ENCODE results near the gene CES3.

Gene CES3

DNA sequence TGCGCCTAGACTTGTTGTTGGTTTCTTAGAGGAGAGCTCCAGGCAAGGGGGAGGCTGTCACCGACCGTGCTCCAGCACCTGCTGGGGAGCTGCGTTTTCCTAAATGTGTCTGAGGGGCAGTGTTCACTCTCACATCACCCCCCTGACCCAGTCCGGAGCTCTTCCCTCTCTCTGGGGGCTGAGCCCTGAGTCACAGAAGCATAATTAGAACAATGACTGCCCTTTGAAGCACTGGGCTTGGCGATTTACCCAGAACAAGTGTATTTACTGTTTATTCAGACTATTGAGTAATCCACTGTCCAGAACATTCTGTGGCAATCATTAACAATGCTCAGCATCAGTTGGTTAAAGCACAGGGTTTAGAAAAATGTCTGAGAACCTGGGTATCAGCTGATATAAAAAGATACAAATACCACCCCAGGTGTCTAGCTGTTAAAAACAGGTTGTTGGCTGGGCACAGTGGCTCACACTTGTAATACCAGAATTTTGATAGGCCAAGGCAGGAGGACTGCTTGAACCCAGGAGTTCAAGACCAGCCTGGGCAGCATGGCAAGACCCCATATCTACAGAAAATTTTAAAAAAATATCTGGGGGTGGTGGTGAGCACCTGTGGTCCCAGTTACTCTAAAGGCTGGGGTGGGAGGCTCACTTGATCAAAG is 35.4 kb downstream of the CES3 start:
- Histone ChIP-seq H3K4me2 (peak overlapping the region in 5 of 11 experiments; percentile 4 to 45 (median 36); a peak in 10 of 22 replicates), H3K27ac (no peak overlapping the region), H3K36me3 (no peaks in the 10 kb centered on the region), H3K4me3 (no peak overlapping the region), H4K20me1 (peaks cover 0 to 4% (median 0%) of the 10 kb centered on the region in 11 experiments; a peak in 4 of 22 replicates), H3K27me3 (peaks cover 0 to 6% (median 0%) of the 10 kb centered on the region in 11 experiments; a peak in 2 of 22 replicates), H3K9me3 (replicated peaks in 1 of 11) (no peaks in the 10 kb centered on the region), H3K4me1 (peaks cover 11 to 32% (median 24%) of the 10 kb centered on the region in 10 experiments), H3K9ac (no peak overlapping the region)
- no peak for TF ChIP-seq Cebpa-rat (IDR thresholded peaks at IDR 0.05)

DNA sequence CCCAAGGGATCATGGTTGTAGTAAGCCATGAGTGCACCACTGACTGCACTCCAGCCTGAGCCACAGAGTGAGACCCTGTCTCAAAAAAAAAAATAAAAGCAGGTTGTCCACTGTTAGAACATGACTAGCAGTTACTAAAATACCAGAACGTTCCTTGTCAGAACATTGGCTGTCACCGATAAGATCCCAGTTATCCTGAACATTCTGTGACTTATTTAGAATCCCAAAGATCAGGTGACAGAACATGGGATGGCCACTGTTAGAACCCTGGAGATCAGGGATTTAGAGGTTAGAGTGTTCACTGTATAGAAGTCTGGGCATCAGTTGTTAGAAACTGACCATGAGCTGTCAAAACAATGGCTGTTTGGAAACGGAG is 35.9 kb downstream of the CES3 start:
- no peak for TF ChIP-seq Cebpa-rat (IDR thresholded peaks at IDR 0.05)
- H3K4me3 ChIP-seq, result no peak overlapping the region
- no peaks in the 10 kb centered on the region for H3K9me3 ChIP-seq (replicated peaks in 1 of 11)
- no peak overlapping the region for H3K27ac ChIP-seq
- H3K4me1 ChIP-seq, result peaks cover 16 to 37% (median 29%) of the 10 kb centered on the region in 10 experiments
- peaks cover 0 to 6% (median 0%) of the 10 kb centered on the region in 11 experiments; a peak in 2 of 22 replicates for H3K27me3 ChIP-seq
- peak overlapping the region in 5 of 11 experiments; percentile 4 to 45 (median 36); a peak in 10 of 22 replicates for H3K4me2 ChIP-seq
- H3K9ac ChIP-seq, result no peak overlapping the region
- H3K36me3 ChIP-seq, result no peaks in the 10 kb centered on the region
- peaks cover 0 to 8% (median 0%) of the 10 kb centered on the region in 11 experiments; a peak in 4 of 22 replicates for H4K20me1 ChIP-seq

DNA sequence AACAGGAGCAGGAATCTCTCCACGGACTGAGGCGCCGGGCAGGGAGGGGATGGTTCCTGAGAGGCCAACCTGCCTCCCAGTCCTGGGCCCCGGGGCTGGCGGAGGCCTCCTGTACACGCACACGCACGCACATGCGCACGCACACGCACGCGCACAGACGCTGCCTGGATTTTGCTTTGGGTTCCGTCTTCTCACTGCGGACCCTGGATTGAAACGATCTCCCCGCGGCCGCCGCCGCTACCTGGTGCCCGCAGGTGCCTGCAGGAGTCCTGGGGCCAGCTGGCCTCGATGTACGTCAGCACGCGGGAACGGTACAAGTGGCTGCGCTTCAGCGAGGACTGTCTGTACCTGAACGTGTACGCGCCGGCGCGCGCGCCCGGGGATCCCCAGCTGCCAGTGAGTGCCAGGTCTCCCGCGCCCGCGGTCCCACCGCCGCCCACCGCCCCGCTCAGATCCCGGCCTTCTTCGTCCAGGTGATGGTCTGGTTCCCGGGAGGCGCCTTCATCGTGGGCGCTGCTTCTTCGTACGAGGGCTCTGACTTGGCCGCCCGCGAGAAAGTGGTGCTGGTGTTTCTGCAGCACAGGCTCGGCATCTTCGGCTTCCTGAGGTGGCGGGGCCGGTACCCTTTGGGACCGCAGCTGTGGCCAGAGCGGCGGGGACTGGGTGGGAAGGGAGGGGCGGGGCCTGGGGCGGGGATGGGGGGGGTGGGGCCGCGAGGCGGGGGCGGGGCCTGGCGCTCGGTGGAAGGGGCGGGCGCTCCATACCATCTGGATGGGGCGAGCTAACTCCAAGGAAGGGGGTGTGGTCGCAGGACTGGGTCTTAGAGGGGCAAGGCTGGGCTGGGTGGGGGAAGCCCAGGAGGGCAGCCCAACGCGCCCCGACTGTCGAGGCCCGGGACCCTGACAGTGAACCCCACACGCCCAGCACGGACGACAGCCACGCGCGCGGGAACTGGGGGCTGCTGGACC is 39.6 kb downstream of the CES3 start:
- peaks cover 0 to 6% (median 0%) of the 10 kb centered on the region in 11 experiments; a peak in 2 of 22 replicates for H3K27me3 ChIP-seq
- H3K4me2 ChIP-seq, result peak overlapping the region; percentile 90 to 99 (median 98)
- peak overlapping the region; percentile 35 to 79 (median 61); a peak in 19 of 22 replicates for H3K9ac ChIP-seq
- peak overlapping the region; percentile 60 to 71 (median 66) for H3K4me3 ChIP-seq
- H3K36me3 ChIP-seq, result peaks cover 0 to 10% (median 0%) of the 10 kb centered on the region in 11 experiments; a peak in 1 of 22 replicates
- peaks cover 0 to 8% (median 0%) of the 10 kb centered on the region in 11 experiments; a peak in 4 of 22 replicates for H4K20me1 ChIP-seq
- TF ChIP-seq Cebpa-rat (IDR thresholded peaks at IDR 0.05), result no peak
- peak overlapping the region in 6 of 11 experiments; percentile 10 to 52 (median 48); a peak in 8 of 22 replicates for H3K27ac ChIP-seq
- H3K4me1 ChIP-seq, result peaks cover 16 to 51% (median 37%) of the 10 kb centered on the region in 10 experiments
- no peaks in the 10 kb centered on the region for H3K9me3 ChIP-seq (replicated peaks in 1 of 11)

DNA sequence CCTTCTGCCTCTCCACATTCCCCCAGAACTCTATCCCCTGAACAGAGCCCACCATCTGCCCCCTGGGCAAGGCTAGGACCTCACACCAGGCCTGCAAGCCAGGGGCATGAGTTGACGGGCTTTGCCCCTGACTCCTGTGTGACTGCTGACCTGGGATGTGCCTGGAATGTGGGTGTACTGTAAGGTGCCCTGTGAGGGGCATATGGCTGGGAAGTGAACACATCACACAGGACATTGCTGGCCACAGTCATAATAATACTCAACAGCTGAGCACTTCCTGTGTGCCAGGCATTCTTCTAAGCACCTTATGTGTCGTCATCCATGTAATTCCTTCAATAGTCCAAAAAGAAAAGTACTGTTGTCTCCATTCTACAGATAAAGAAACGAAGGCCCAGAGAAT is 40.7 kb downstream of the CES3 start:
- Histone ChIP-seq H3K27me3 (peaks cover 0 to 6% (median 0%) of the 10 kb centered on the region in 11 experiments; a peak in 2 of 22 replicates), H3K9ac (0 out of 22 replicates have a peak overlapping the region, but pooled peaks of 1 of the 11 experiments have one; percentile 17), H4K20me1 (peaks cover 0 to 8% (median 0%) of the 10 kb centered on the region in 11 experiments; a peak in 4 of 22 replicates), H3K4me2 (peak overlapping the region; percentile 79 to 99 (median 94)), H3K9me3 (replicated peaks in 1 of 11) (no peaks in the 10 kb centered on the region), H3K4me1 (peaks cover 19 to 46% (median 34%) of the 10 kb centered on the region in 10 experiments), H3K36me3 (peaks cover 0 to 10% (median 0%) of the 10 kb centered on the region in 11 experiments; a peak in 1 of 22 replicates), H3K4me3 (0 out of 20 replicates have a peak overlapping the region, but pooled peaks of 2 of the 10 experiments have one; percentile 60 to 67), H3K27ac (no peak overlapping the region)
- no peak for TF ChIP-seq Cebpa-rat (IDR thresholded peaks at IDR 0.05)

DNA sequence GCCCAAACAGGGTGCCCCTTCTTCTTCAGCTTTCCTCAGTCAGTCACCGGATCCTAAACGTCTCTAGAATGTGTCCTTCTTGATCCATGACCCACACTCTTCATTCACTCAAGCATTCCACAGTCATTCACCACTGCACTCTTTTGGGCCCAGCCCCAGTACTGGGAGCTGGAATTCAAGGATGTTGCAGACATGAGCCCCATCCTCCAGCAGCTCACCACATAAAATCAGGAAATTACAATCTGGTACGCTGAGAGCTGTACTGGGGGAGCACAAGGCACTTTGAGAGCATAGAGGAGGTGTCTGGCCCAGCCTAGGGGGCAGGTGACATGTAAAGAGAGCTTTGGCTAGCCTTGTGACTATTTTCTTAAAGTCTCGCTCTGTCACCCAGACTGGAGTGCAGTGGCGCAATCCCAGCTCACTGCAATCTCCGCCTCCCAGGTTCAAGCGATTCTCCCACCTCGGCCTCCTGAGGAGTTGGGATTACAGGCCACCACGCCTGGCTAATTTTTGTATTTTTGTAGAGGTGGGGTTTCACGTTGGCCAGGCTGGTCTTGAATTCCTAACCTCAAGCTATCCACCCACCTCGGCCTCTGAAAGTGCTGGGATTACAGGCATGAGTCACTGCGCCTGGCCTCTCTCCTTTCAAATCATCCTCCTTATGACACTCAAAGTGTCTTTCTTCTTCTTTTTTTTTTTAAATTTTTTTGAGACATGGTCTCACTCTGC is 46.0 kb downstream of the CES3 start:
- H3K36me3 ChIP-seq, result peaks cover 0 to 10% (median 0%) of the 10 kb centered on the region in 11 experiments; a peak in 1 of 22 replicates
- H3K9ac ChIP-seq, result 0 out of 22 replicates have a peak overlapping the region, but pooled peaks of 1 of the 11 experiments have one; percentile 11
- peaks cover 12 to 39% (median 28%) of the 10 kb centered on the region in 10 experiments for H3K4me1 ChIP-seq
- no peak overlapping the region for H3K27ac ChIP-seq
- no peak for TF ChIP-seq Cebpa-rat (IDR thresholded peaks at IDR 0.05)
- no peaks in the 10 kb centered on the region for H3K27me3 ChIP-seq
- H4K20me1 ChIP-seq, result no peaks in the 10 kb centered on the region
- no peaks in the 10 kb centered on the region for H3K9me3 ChIP-seq (replicated peaks in 1 of 11)
- H3K4me3 ChIP-seq, result no peak overlapping the region
- H3K4me2 ChIP-seq, result peak overlapping the region in 10 of 11 experiments; percentile 9 to 63 (median 42); a peak in 15 of 22 replicates

DNA sequence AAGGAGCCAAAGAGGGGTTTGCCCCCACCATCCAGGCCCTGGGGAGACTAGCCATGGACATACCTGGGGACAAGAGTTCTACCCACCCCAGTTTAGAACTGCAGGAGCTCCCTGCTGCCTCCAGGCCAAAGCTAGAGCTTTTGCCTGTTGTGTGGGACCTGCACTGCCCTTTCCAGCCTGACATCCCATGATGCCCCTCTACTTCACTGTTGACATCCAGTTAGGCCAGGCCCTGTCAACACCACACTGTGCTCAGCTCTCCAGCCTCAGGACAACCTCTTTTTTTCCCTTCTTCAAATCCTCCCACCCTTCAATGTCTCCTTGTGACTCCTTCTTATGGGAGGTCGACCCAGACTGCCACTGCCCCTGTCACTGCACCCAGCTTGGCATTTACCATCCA is 48.1 kb downstream of the CES3 start:
- Histone ChIP-seq H3K27me3 (peaks cover 0 to 13% (median 0%) of the 10 kb centered on the region in 11 experiments; a peak in 6 of 22 replicates), H3K36me3 (peaks cover 0 to 10% (median 0%) of the 10 kb centered on the region in 11 experiments; a peak in 1 of 22 replicates), H3K4me2 (no peak overlapping the region), H3K9ac (no peak overlapping the region), H3K4me3 (no peak overlapping the region), H4K20me1 (peaks cover 0 to 7% (median 0%) of the 10 kb centered on the region in 11 experiments; a peak in 1 of 22 replicates), H3K4me1 (peaks cover 14 to 45% (median 34%) of the 10 kb centered on the region in 10 experiments), H3K27ac (no peak overlapping the region), H3K9me3 (replicated peaks in 1 of 11) (no peaks in the 10 kb centered on the region)
- no peak for TF ChIP-seq Cebpa-rat (IDR thresholded peaks at IDR 0.05)

DNA sequence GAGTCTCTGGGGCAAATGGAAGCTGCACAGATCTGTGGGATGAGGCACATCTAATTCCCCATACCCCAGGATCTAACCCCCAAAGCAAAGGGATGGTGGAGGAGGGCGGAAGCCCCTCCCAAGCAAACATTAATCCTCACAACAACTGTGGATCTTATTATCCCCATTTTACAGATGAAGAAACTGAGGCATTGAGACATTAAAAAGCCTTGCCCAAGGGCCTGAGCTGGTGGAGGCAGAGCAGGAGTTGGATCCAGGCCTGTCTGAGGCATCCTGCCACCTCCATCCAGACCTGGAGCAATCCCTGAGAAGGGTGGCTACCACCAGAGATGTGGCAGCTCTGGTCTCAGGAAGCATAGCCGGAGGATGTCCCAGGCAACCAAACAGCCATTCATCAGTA is 50.2 kb downstream of the CES3 start:
- H3K27ac ChIP-seq, result no peak overlapping the region
- H3K27me3 ChIP-seq, result peaks cover 0 to 18% (median 0%) of the 10 kb centered on the region in 11 experiments; a peak in 6 of 22 replicates
- H3K4me1 ChIP-seq, result peaks cover 25 to 65% (median 53%) of the 10 kb centered on the region in 10 experiments
- H3K9me3 ChIP-seq (replicated peaks in 1 of 11), result no peaks in the 10 kb centered on the region
- no peak overlapping the region for H3K4me3 ChIP-seq
- TF ChIP-seq Cebpa-rat (IDR thresholded peaks at IDR 0.05), result no peak
- no peaks in the 10 kb centered on the region for H3K36me3 ChIP-seq
- H4K20me1 ChIP-seq, result peaks cover 0 to 7% (median 0%) of the 10 kb centered on the region in 11 experiments; a peak in 1 of 22 replicates
- H3K9ac ChIP-seq, result no peak overlapping the region
- peak overlapping the region in 5 of 11 experiments; percentile 15 to 52 (median 34); a peak in 4 of 22 replicates for H3K4me2 ChIP-seq
